H9 (cell line): ENCODE data around the gene TMEM208. TPM values are rescaled to one million over a fixed set of nuclear protein-coding genes. Genes with fewer than 3 reads are reported as not detected.

Experiments used
- DNase-seq: peaks from one replicate; pipeline ENCODE4 v3.0.0-alpha.2; 2017
- H2AFZ ChIP-seq: one replicate; pipeline ENCODE4 v1.6.1; 2013; ENCODE audit warnings: mild to moderate bottlenecking, low read length, control low read depth, moderate library complexity
- H2AK5ac ChIP-seq: 2 replicates; pipeline ENCODE4 v1.6.1; 2013; ENCODE audit warnings: low read length, control low read depth, mixed read lengths; ENCODE audit not compliant: insufficient read length
- H2BK120ac ChIP-seq: one replicate; pipeline ENCODE4 v1.6.1; 2013; ENCODE audit warnings: low read depth, mild to moderate bottlenecking, low read length, control low read depth, inconsistent platforms; ENCODE audit not compliant: poor library complexity, severe bottlenecking
- H2BK12ac ChIP-seq: 2 replicates; pipeline ENCODE4 v1.6.1; 2013; ENCODE audit warnings: low read length, control low read depth, mixed read lengths, low read depth; ENCODE audit not compliant: insufficient read length
- H2BK15ac ChIP-seq: 2 replicates; pipeline ENCODE4 v1.6.1; 2013; ENCODE audit warnings: low read depth, low read length, control low read depth
- H2BK20ac ChIP-seq: one replicate; pipeline ENCODE4 v1.6.1; 2013; ENCODE audit warnings: low read depth, mild to moderate bottlenecking, low read length, control low read depth, inconsistent platforms; ENCODE audit not compliant: poor library complexity, severe bottlenecking
- H2BK5ac ChIP-seq: 2 replicates; pipeline ENCODE4 v1.6.1; 2013; ENCODE audit warnings: low read length, control low read depth, mixed read lengths; ENCODE audit not compliant: insufficient read length
- H3K14ac ChIP-seq: 2 replicates; pipeline ENCODE4 v1.6.1; 2013; ENCODE audit warnings: low read length, control low read depth; ENCODE audit not compliant: insufficient read depth
- H3K18ac ChIP-seq: 2 replicates; pipeline ENCODE4 v1.6.1; 2013; ENCODE audit warnings: low read depth, mild to moderate bottlenecking, mixed read lengths, low read length, control low read depth; ENCODE audit not compliant: insufficient read length
- H3K23ac ChIP-seq: 2 replicates; pipeline ENCODE4 v1.6.1; 2013; ENCODE audit warnings: low read length, control low read depth, mixed read lengths, low read depth; ENCODE audit not compliant: insufficient read length
- H3K23me2 ChIP-seq: 2 replicates; pipeline ENCODE4 v1.6.1; 2013; ENCODE audit warnings: low read depth, mild to moderate bottlenecking, mixed read lengths, low read length, control low read depth; ENCODE audit not compliant: insufficient read length, poor library complexity, severe bottlenecking
- H3K27ac ChIP-seq: 2 replicates; pipeline ENCODE4 v1.5.1; 2013; ENCODE audit warnings: low read length, control low read depth, mixed read lengths, low read depth; ENCODE audit not compliant: insufficient read length
- H3K27me3 ChIP-seq: 2 replicates; pipeline ENCODE4 v1.6.1; 2013; ENCODE audit warnings: low read length, control low read depth, inconsistent platforms; ENCODE audit not compliant: insufficient read depth
- H3K4ac ChIP-seq: 2 replicates; pipeline ENCODE4 v1.6.1; 2013; ENCODE audit warnings: low read depth, mild to moderate bottlenecking, control low read depth, inconsistent platforms, low read length, moderate library complexity
- H3K4me1 ChIP-seq: 2 replicates; pipeline ENCODE4 v1.6.1; 2013; ENCODE audit warnings: low read length, control low read depth, inconsistent platforms; ENCODE audit not compliant: insufficient read depth
- H3K4me2 ChIP-seq: 2 replicates; pipeline ENCODE4 v1.6.1; 2013; ENCODE audit warnings: low read length, control low read depth, mixed read lengths; ENCODE audit not compliant: insufficient read length, insufficient read depth
- H3K56ac ChIP-seq: 2 replicates; pipeline ENCODE4 v1.6.1; 2013; ENCODE audit warnings: low read depth, mild to moderate bottlenecking, mixed read lengths, low read length, control low read depth; ENCODE audit not compliant: insufficient read length
- H3K79me1 ChIP-seq: 2 replicates; pipeline ENCODE4 v1.6.1; 2013; ENCODE audit warnings: low read depth, mild to moderate bottlenecking, moderate library complexity, low read length, control low read depth, inconsistent platforms; ENCODE audit not compliant: insufficient read depth, poor library complexity, severe bottlenecking
- H3K79me2 ChIP-seq: 2 replicates; pipeline ENCODE4 v1.6.1; 2013; ENCODE audit warnings: low read length, control low read depth, inconsistent platforms; ENCODE audit not compliant: insufficient read depth
- H3K9ac ChIP-seq: 2 replicates; pipeline ENCODE4 v1.6.1; 2013; ENCODE audit warnings: low read length, control low read depth, mixed read lengths; ENCODE audit not compliant: insufficient read length; ENCODE audit errors: extremely low read depth
- H3K9me3 ChIP-seq: one replicate; pipeline ENCODE4 v1.6.1; 2013; ENCODE audit warnings: low read depth, low read length, inconsistent platforms; ENCODE audit not compliant: control insufficient read depth
- H3T11ph ChIP-seq: one replicate; pipeline ENCODE4 v1.6.1; 2013; ENCODE audit warnings: mild to moderate bottlenecking, low read length, control low read depth, inconsistent platforms
- H4K20me1 ChIP-seq: one replicate; pipeline ENCODE4 v1.6.1; 2013; ENCODE audit not compliant: control insufficient read depth, insufficient read length, insufficient read depth
- H4K5ac ChIP-seq: 2 replicates; pipeline ENCODE4 v1.6.1; 2013; ENCODE audit warnings: low read depth, mild to moderate bottlenecking, mixed read lengths, low read length, control low read depth; ENCODE audit not compliant: insufficient read length
- H4K8ac ChIP-seq: replicated peaks from 2 replicates; pipeline ENCODE4 v1.6.1; 2013; ENCODE audit warnings: low read length, control low read depth, mixed read lengths, low read depth; ENCODE audit not compliant: insufficient read length
- H4K91ac ChIP-seq: 2 replicates; pipeline ENCODE4 v1.6.1; 2013; ENCODE audit warnings: low read depth, mild to moderate bottlenecking, moderate library complexity, mixed read lengths, low read length, control low read depth; ENCODE audit not compliant: insufficient read length
- H3K27ac Mint-ChIP-seq, 3 experiments: 2 replicates in 2 of 3; 3 replicates in 1 of 3; pipeline ENCODE4 v1.8.0; 2020 to 2021; ENCODE audit warnings: mixed read lengths in 3 of 3, mild to moderate bottlenecking in 1 of 3, moderate library complexity in 1 of 3
- H3K27me3 Mint-ChIP-seq: 2 replicates; pipeline ENCODE4 v1.8.0; 2021; ENCODE audit warnings: low read depth, mild to moderate bottlenecking, moderate library complexity, mixed read lengths
- H3K36me3 Mint-ChIP-seq, 3 experiments: 2 replicates in 2 of 3; 3 replicates in 1 of 3; pipeline ENCODE4 v1.8.0; 2020 to 2021; ENCODE audit warnings: low read depth in 3 of 3, mixed read lengths in 3 of 3; ENCODE audit not compliant: insufficient read depth in 1 of 3
- H3K4me1 Mint-ChIP-seq, 2 experiments: 2 replicates each; pipeline ENCODE4 v1.8.0; 2020; ENCODE audit warnings: mixed read lengths in 2 of 2
- H3K4me3 Mint-ChIP-seq, 2 experiments: 2 replicates in 1 of 2; 3 replicates in 1 of 2; pipeline ENCODE4 v1.8.0; 2020 to 2021; ENCODE audit warnings: mild to moderate bottlenecking in 2 of 2, mixed read lengths in 2 of 2, moderate library complexity in 1 of 2
- H3K9me3 Mint-ChIP-seq, 2 experiments: 2 replicates in 1 of 2; 3 replicates in 1 of 2; pipeline ENCODE4 v1.8.0; 2020; ENCODE audit warnings: mild to moderate bottlenecking in 2 of 2, mixed read lengths in 2 of 2, moderate library complexity in 1 of 2
- WGBS: extraction: QIAGEN DNeasy Blood & Tissue Kit; methylation state at CpG from one replicate; pipeline ENCODE4 v1.1.7; 2013; ENCODE audit warnings: missing lambda C conversion rate, low lambda C conversion rate, mixed read lengths; ENCODE audit not compliant: insufficient read length; ENCODE audit errors: extremely low coverage; 5-methylcytosine and 5-hydroxymethylcytosine counted together
- total RNA-seq: library from RNA; stranded (reverse); gene quantifications from 2 replicates; pipeline ENCODE4 v1.2.1, GENCODE V29; 2021
- TF ChIP-seq, protein P1 (sequence below): fragments of 200-600 bp; sonication (generic); conservative IDR thresholded peaks from 3 replicates; pipeline ENCODE4 v1.8.0; 2021; ENCODE audit warnings: antibody characterized with exemption, mild to moderate bottlenecking

Gene TMEM208
- total RNA-seq, 1 experiment from 2014 or later = 42.6 TPM

DNA sequence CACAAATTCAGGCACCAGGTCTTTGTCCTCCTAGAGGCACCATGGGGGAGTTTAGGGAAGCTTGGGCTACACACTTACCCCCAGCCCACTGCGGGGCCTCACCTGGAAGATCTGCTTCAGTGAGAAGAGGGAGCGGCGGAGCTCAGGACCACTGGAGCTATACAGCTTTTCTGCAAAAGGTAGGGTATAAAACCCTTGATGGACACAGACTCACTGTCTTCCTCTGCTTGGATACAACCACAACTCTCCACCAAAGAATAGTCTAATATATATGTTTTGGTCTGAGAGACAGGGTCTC is 11.3 kb downstream of the TMEM208 start:
- WGBS = no CpG with 5 or more reads among the region's 3 CpGs
- Mint-ChIP-seq H3K4me3 (no peak overlapping the region), H3K27me3 (no peaks in the 10 kb centered on the region), H3K27ac (no peak overlapping the region), H3K36me3 (peaks cover 23 to 57% (median 39%) of the 10 kb centered on the region in 3 experiments), H3K9me3 (no peaks in the 10 kb centered on the region), H3K4me1 (peaks cover 13 to 20% of the 10 kb centered on the region in 2 experiments)
- Histone ChIP-seq H3K79me2 (no peaks in the 10 kb centered on the region), H2BK12ac (no peak overlapping the region), H3K79me1 (peaks cover 4% of the 10 kb centered on the region), H3K4me1 (peaks cover 11% of the 10 kb centered on the region; the same call in 1 of the 2 replicates), H3K18ac (no peak overlapping the region), H4K20me1 (peaks cover 3% of the 10 kb centered on the region), H3K14ac (no peak overlapping the region), H4K5ac (no peak overlapping the region), H2BK20ac (no peak overlapping the region), H3K23ac (no peak overlapping the region), H3K27ac (no peak overlapping the region), H3K4me2 (no peak overlapping the region), H2BK5ac (no peak overlapping the region), H3K9ac (no peak overlapping the region), H4K91ac (no peak overlapping the region), H2AK5ac (no peak overlapping the region), H3K4ac (no peak overlapping the region), H2AFZ (no peak overlapping the region), H4K8ac (no peak overlapping the region), H3K9me3 (no peaks in the 10 kb centered on the region), H3K56ac (no peak overlapping the region), H2BK120ac (no peak overlapping the region), H3K27me3 (no peaks in the 10 kb centered on the region), H3T11ph (no peak overlapping the region), H2BK15ac (no peak overlapping the region), H3K23me2 (no peaks in the 10 kb centered on the region)
- no peak for DNase-seq
- TF ChIP-seq, protein P1, sequence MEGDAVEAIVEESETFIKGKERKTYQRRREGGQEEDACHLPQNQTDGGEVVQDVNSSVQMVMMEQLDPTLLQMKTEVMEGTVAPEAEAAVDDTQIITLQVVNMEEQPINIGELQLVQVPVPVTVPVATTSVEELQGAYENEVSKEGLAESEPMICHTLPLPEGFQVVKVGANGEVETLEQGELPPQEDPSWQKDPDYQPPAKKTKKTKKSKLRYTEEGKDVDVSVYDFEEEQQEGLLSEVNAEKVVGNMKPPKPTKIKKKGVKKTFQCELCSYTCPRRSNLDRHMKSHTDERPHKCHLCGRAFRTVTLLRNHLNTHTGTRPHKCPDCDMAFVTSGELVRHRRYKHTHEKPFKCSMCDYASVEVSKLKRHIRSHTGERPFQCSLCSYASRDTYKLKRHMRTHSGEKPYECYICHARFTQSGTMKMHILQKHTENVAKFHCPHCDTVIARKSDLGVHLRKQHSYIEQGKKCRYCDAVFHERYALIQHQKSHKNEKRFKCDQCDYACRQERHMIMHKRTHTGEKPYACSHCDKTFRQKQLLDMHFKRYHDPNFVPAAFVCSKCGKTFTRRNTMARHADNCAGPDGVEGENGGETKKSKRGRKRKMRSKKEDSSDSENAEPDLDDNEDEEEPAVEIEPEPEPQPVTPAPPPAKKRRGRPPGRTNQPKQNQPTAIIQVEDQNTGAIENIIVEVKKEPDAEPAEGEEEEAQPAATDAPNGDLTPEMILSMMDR = no peak
